ENCODE data around the gene OR51G2.
"Not testable (repeated sequence)": the region's sequence is repeated elsewhere in the genome, so short reads cannot be mapped to it uniquely, and the experiment has no call there.

Gene OR51G2, protein sequence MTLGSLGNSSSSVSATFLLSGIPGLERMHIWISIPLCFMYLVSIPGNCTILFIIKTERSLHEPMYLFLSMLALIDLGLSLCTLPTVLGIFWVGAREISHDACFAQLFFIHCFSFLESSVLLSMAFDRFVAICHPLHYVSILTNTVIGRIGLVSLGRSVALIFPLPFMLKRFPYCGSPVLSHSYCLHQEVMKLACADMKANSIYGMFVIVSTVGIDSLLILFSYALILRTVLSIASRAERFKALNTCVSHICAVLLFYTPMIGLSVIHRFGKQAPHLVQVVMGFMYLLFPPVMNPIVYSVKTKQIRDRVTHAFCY

DNA sequence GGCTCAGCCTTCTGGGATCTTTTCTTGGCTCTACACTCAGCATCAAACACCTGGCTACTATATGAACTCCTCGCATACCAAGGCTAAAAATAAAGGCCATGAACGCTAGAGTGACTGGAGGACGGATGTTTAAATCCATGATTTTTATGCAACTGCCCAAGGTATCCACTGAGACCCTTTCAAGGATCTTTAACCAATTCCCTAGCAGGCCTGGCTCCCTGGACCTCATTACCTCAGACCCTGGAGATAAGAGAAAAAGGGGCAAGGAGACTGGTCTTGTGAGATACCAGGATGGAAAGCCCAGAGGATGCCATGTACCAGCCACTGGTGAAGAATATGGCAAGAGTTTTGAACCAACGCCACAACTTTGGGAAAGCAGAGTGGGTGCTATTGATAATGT lies at the start of gene OR51G2:
Gene OR51G2 (minus strand): TSS at position 101 of the 400 bp plus-strand sequence. CDS start 3,687 bp downstream, outside the sequence.
- DNase-seq (no peak), ATAC-seq (no peak)

DNA sequence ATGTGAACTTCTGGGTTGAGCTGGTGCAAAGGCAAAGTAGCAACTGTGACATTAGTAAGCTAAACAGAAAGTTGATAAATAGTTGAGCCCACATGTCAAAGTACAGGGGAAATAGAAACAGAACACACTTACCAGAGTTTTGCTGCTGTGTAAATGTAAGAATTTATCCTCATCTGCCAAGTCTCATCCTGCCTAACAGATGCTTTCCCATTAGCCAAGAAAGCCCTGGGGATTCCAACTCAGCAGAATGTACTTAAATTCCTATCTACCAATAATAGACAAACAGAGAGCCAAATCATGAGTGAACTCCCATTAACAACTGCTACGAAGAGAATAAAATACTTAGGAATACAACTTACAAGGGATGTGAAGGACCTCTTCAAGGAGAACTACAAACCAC lies 43.7 kb upstream of the OR51G2 start:
- ATAC-seq = no peak
- no peak for DNase-seq

DNA sequence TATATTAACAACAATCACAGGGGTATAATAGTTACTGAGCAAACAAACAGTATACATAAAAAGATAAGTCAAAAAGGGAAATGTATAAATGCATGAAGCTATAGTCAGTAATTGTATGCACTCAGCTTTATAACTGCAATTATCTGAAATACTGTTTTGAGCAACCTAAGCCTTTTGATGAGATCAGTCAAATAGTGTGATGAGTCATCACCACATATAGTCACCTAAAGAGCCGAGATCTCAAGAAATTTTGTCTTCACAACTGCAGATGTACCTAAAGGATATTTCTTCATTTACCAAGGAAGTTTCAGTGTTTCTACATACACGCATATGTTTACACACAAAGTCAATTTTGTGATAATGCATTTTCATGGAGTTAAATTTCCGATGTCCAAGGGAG lies 41.7 kb upstream of the OR51G2 start:
- DNase-seq (no peak), ATAC-seq (no peak)

GRCh38 chr11:4957396-4957795 lies 38.2 kb upstream of the OR51G2 start:
- ATAC-seq = no peak
- no peak for DNase-seq

GRCh38 chr11:4955613-4956012 lies 36.5 kb upstream of the OR51G2 start, which contains the start of gene OR51A2:
Gene OR51A2 (minus strand): TSS chr11:4955713. CDS start chr11:4955713, 0 bp downstream.
- not testable (repeated sequence) for ATAC-seq, DNase-seq

DNA sequence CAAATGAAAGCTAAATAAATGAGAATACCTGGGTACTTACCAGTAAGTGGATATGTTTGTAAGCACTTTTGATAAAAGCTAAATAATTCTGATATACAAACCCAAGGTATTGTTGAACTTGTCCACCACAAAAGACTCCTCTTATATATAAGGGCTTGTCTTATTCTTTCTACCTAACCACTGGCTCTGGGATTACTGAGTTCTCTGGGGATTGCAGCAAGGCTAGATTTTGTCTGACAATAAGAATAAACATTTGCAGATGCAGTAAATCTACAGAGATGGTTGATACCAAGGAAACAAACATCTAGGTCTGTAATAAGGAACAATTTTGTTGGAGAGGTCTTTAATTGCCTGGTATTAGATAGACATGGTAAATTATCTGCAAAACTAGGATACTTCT lies 28.4 kb upstream of the OR51G2 start, which contains the start of gene OR51A4:
Gene OR51A4 (minus strand): TSS at position 101 of the 400 bp plus-strand sequence. CDS start 505 bp downstream, outside the sequence.
- DNase-seq = no peak
- no peak for ATAC-seq

- ATAC-seq = no peak
- no peak for DNase-seq
Measured at GRCh38 chr11:4936745-4937144, 17.6 kb upstream of the OR51G2 start.

GRCh38 chr11:4932751-4933150 lies 13.6 kb upstream of the OR51G2 start:
- ATAC-seq = no peak
- DNase-seq = no peak

GRCh38 chr11:4926608-4927007 lies 7.5 kb upstream of the OR51G2 start:
- no peak for DNase-seq
- ATAC-seq = no peak

- no peak for ATAC-seq
- DNase-seq = no peak
Measured at GRCh38 chr11:4924239-4924638, 5.1 kb upstream of the OR51G2 start, which contains the start of gene OR51G1. Gene OR51G1 (minus strand): TSS chr11:4924339. CDS start chr11:4924339, 0 bp downstream.

GRCh38 chr11:4922304-4922703 lies 3.2 kb upstream of the OR51G2 start:
- no peak for DNase-seq
- no peak for ATAC-seq

GRCh38 chr11:4921796-4922195 lies 2.6 kb upstream of the OR51G2 start:
- no peak for DNase-seq
- ATAC-seq = no peak

- DNase-seq = no peak
- no peak for ATAC-seq
Measured at GRCh38 chr11:4916581-4916980, 2.6 kb downstream of the OR51G2 start.

GRCh38 chr11:4903484-4903883 lies 15.7 kb downstream of the OR51G2 start, which contains the start of gene OR51A7:
Gene OR51A7 (plus strand): TSS chr11:4903783. CDS start chr11:4907370, 3,587 bp downstream.
- DNase-seq = no peak

DNA sequence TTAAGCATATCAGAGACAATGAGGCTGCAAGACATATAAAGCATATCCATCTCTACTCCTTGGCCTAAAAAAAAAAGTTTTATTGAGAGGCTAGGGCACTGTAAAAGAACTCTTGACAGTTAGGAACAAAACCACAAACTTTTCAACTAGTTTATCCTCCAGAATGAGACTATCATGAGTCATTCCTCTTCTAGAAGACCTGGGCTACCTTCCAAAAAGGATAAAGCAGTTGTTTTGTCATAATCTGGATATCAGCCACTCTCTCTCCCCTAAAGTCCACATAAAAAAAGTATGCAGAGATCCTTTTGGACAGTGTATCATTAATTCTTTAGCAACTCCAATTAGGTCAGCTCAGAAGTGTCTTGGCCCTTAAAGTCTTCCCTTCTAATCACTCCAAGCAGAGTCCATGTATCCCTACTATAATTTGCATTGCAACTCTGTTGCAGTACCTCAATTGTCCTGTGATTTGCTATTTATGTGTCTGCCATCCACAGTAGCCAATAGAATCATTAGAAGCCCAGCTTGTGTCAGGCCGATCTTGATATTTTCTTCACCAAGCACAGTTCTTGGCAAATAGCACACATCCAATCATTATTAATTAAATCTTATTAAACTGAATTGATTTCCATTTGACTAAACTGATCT lies 27.0 kb downstream of the OR51G2 start:
- no peak for DNase-seq
- no peak for ATAC-seq

More at GRCh38 chr11:4903484-4903883, 15.7 kb downstream of the OR51G2 start, which contains the start of gene OR51A7:
- ATAC-seq = no peak

GRCh38 chr11:4890279-4890678 lies 28.9 kb downstream of the OR51G2 start:
- ATAC-seq (no peak), DNase-seq (no peak)

- DNase-seq = no peak
- no peak for ATAC-seq
Measured at GRCh38 chr11:4887591-4887990, 31.6 kb downstream of the OR51G2 start.

GRCh38 chr11:4886186-4886585 lies 33.0 kb downstream of the OR51G2 start:
- DNase-seq = no peak
- ATAC-seq = no peak

DNA sequence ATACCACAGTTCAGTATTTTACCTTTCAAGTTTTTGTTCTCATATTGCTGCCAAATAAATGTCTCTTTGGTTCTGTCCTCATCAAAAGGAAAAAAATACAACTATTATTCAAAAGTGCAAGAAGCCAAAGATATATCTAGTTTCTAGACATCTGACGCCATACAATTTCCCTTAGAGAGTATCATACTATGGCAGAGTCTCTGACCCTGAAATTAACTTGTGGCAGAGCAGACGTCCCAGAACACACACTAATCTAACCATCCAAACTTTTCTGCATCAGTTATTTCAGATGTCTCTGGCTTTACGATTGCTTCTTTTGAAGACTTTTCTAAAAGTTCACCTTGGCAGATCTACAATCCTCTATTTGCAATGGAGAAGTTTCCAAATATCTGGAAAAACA lies 34.8 kb downstream of the OR51G2 start:
- DNase-seq (no peak), ATAC-seq (no peak)

- DNase-seq (no peak), ATAC-seq (no peak)
Measured at GRCh38 chr11:4882543-4882942, 36.6 kb downstream of the OR51G2 start.

GRCh38 chr11:4881860-4882500 lies 37.2 kb downstream of the OR51G2 start, which contains the start of gene OR51T1:
Gene OR51T1 (plus strand): TSS chr11:4881900. CDS start chr11:4881900, 0 bp downstream.
- no peak for ATAC-seq
- DNase-seq = no peak

- ATAC-seq (no peak), DNase-seq (no peak)
Measured at GRCh38 chr11:4881188-4881587, 38.0 kb downstream of the OR51G2 start.

GRCh38 chr11:4865855-4866254 lies 53.3 kb downstream of the OR51G2 start:
- ATAC-seq (no peak), DNase-seq (no peak)

All from stimulated activated naive CD8-positive, alpha-beta T cell treated with anti-CD3 and anti-CD28 coated beads, Interleukin-15, Interleukin-2, amounts not matched to agents 100 U/mL and 50 U/mL, for 24 hours (primary cell).